MM.1S (cell line): ENCODE data around the gene KANK4.

Experiments
- DNase-seq: peaks from one replicate; pipeline ENCODE4 v3.0.0-alpha.2; 2015
- H2AFZ ChIP-seq: fragments of 300-600 bp; sonication (generic); 2 replicates; pipeline ENCODE4 v1.6.0; 2016; ENCODE audit warnings: antibody characterized with exemption, low read length
- H3F3A ChIP-seq: fragments of 300-600 bp; sonication (generic); 2 replicates; pipeline ENCODE4 v1.6.1; 2016; ENCODE audit warnings: mild to moderate bottlenecking, antibody characterized with exemption, low read length, moderate library complexity, mixed read lengths; ENCODE audit not compliant: insufficient read depth
- H3K27ac ChIP-seq: fragments of 300-600 bp; sonication (generic); 2 replicates; pipeline ENCODE4 v1.5.1; 2016; ENCODE audit warnings: mild to moderate bottlenecking, low read length
- H3K27me3 ChIP-seq: fragments of 300-600 bp; sonication (generic); replicated peaks from 2 replicates; pipeline ENCODE4 v1.6.0; 2016; ENCODE audit warnings: low read length; ENCODE audit not compliant: insufficient read depth
- H3K36me3 ChIP-seq: fragments of 300-600 bp; sonication (generic); replicated peaks from 2 replicates; pipeline ENCODE4 v1.6.1; 2016; ENCODE audit warnings: mild to moderate bottlenecking, low read length, mixed read lengths; ENCODE audit not compliant: insufficient read depth
- H3K4me1 ChIP-seq: fragments of 300-600 bp; sonication (generic); 2 replicates; pipeline ENCODE4 v1.6.1; 2016; ENCODE audit warnings: low read length, mixed read lengths
- H3K4me2 ChIP-seq: fragments of 300-600 bp; sonication (generic); 2 replicates; pipeline ENCODE4 v1.6.0; 2016; ENCODE audit warnings: low read depth, low read length
- H3K4me3 ChIP-seq: fragments of 300-600 bp; sonication (generic); 2 replicates; pipeline ENCODE4 v1.5.1; 2016; ENCODE audit warnings: low read length, mixed read lengths
- H3K79me2 ChIP-seq: fragments of 300-600 bp; sonication (generic); 2 replicates; pipeline ENCODE4 v1.6.1; 2016; ENCODE audit warnings: mixed run types, low read length, mixed read lengths
- H3K9ac ChIP-seq: fragments of 300-600 bp; sonication (generic); 2 replicates; pipeline ENCODE4 v1.6.1; 2016; ENCODE audit warnings: low read length, mixed read lengths
- H3K9me2 ChIP-seq: fragments of 300-600 bp; sonication (generic); replicated peaks from 2 replicates; pipeline ENCODE4 v1.6.1; 2016; ENCODE audit warnings: mild to moderate bottlenecking, low read length, mixed read lengths; ENCODE audit not compliant: insufficient read depth
- H3K9me3 ChIP-seq: fragments of 300-600 bp; sonication (generic); replicated peaks from 2 replicates; pipeline ENCODE4 v1.6.1; 2016; ENCODE audit warnings: mild to moderate bottlenecking, low read length, mixed read lengths; ENCODE audit not compliant: insufficient read depth
- H4K20me1 ChIP-seq: fragments of 300-600 bp; sonication (generic); 2 replicates; pipeline ENCODE4 v1.6.1; 2016; ENCODE audit warnings: mild to moderate bottlenecking, low read length, moderate library complexity, mixed read lengths; ENCODE audit not compliant: insufficient read depth
- EZH2 ChIP-seq: fragments of 300-600 bp; sonication (generic); optimal IDR thresholded peaks from 2 replicates; pipeline ENCODE3; 2017; ENCODE audit warnings: low read depth, mild to moderate bottlenecking, antibody characterized with exemption, low read length, mixed read lengths
- EZH2phosphoT487 ChIP-seq: fragments of 300-600 bp; sonication (generic); IDR thresholded peaks from 2 replicates; pipeline ENCODE4 v1.6.1; 2018; ENCODE audit warnings: antibody characterized with exemption, low read length
- TF ChIP-seq, protein P1 (sequence below): fragments of 300-600 bp; sonication (generic); IDR thresholded peaks from 2 replicates; pipeline ENCODE4 v1.5.1; 2016; ENCODE audit warnings: antibody characterized with exemption, low read length, mixed read lengths

The KANK4 gene

GRCh38 chr1:62301726-62302390, 17.4 kb downstream of the KANK4 start:
- no peak for TF ChIP-seq EZH2phosphoT487
- TF ChIP-seq, protein P1, sequence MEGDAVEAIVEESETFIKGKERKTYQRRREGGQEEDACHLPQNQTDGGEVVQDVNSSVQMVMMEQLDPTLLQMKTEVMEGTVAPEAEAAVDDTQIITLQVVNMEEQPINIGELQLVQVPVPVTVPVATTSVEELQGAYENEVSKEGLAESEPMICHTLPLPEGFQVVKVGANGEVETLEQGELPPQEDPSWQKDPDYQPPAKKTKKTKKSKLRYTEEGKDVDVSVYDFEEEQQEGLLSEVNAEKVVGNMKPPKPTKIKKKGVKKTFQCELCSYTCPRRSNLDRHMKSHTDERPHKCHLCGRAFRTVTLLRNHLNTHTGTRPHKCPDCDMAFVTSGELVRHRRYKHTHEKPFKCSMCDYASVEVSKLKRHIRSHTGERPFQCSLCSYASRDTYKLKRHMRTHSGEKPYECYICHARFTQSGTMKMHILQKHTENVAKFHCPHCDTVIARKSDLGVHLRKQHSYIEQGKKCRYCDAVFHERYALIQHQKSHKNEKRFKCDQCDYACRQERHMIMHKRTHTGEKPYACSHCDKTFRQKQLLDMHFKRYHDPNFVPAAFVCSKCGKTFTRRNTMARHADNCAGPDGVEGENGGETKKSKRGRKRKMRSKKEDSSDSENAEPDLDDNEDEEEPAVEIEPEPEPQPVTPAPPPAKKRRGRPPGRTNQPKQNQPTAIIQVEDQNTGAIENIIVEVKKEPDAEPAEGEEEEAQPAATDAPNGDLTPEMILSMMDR = no peak
- TF ChIP-seq EZH2 = no peak
- Histone ChIP-seq H3K27me3 (no peaks in the 10 kb centered on the region), H3K36me3 (no peaks in the 10 kb centered on the region), H3K9me2 (no peaks in the 10 kb centered on the region), H3K79me2 (no peaks in the 10 kb centered on the region), H3K4me2 (no peak overlapping the region), H3K27ac (no peak overlapping the region), H3K4me3 (no peak overlapping the region), H4K20me1 (no peaks in the 10 kb centered on the region), H3K9ac (no peak overlapping the region), H3F3A (no peaks in the 10 kb centered on the region), H3K9me3 (no peaks in the 10 kb centered on the region), H3K4me1 (no peaks in the 10 kb centered on the region), H2AFZ (no peak overlapping the region)
- no peak for DNase-seq

DNA sequence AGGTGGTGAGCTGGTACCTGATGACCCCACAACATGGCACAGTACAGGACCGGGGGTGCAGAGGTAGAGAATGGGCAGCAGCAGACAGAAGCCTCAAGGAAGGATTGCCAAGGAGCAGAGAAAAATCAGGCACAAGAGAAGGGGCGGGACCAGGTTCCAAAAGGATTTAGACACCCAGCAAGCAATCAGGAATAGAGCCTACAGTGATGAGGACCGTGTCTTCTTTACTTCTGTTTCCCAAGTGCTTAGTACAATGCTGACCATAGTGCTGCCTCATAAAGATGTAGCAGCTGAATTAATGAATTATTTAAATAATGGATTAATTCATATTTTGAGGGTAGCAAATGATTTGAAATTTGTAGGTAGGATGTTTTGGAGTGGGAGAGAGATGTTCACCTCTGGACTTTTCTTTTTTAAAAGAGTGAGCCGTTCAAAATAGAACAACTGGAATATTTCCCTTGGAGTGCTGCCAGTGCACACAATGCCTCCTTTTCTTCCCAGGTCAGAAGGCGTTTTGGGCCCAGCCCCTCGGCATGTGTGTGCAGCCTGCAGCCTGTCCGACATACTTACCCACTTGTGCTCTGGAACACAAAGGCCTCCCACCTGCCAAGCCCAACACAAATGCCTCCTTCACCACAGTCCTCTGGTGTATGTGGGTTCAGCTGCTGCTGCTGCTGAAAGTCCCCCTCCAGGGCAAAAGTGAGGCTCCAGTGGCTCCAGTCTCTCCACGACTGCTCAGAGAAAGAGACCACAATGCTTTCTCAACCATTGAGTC, 19.6 kb downstream of the KANK4 start:
- no peak overlapping the region for H3K27ac ChIP-seq
- no peaks in the 10 kb centered on the region for H4K20me1 ChIP-seq
- no peaks in the 10 kb centered on the region for H3K4me1 ChIP-seq
- no peak overlapping the region for H3K4me2 ChIP-seq
- H3K4me3 ChIP-seq = no peak overlapping the region
- H3K9me3 ChIP-seq = no peaks in the 10 kb centered on the region
- H3K9me2 ChIP-seq = no peaks in the 10 kb centered on the region
- H3F3A ChIP-seq = no peaks in the 10 kb centered on the region
- H3K9ac ChIP-seq = no peak overlapping the region
- no peaks in the 10 kb centered on the region for H3K27me3 ChIP-seq
- H3K79me2 ChIP-seq = no peaks in the 10 kb centered on the region
- no peak for TF ChIP-seq EZH2phosphoT487
- TF ChIP-seq EZH2 = no peak
- TF ChIP-seq, protein P1 = no peak
- H3K36me3 ChIP-seq = no peaks in the 10 kb centered on the region
- no peak for DNase-seq
- H2AFZ ChIP-seq = no peak overlapping the region

DNA sequence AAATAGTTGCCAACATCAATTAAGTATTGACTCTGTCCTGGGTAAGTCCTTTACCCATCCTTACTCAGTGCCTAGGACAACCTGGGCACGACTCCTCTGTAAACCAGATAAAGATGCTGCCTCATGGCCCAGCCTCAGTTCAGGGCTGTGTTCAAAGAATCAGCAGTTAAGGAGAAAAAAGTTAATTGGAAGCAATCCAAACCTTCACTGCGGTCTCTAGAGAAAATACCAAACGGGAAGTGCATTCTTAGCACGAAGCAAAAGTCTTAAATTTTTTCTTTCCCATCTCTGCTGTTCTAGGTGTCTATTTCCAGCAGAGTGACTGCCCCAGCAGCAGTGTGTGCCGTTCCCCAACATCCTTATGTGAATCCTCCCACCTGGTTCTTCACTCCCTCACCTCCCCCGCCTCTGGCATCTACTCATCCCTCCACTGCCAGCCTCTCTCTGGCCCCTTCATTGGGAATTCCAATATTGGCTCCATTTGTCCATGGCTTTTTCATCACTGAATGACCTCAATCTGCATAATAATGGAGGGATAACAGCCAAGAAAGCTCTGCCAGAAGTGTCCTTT, 23.2 kb downstream of the KANK4 start:
- Histone ChIP-seq H3K4me1 (no peaks in the 10 kb centered on the region), H3F3A (no peaks in the 10 kb centered on the region), H4K20me1 (no peaks in the 10 kb centered on the region), H3K9ac (no peak overlapping the region), H3K27me3 (no peaks in the 10 kb centered on the region), H3K9me3 (no peaks in the 10 kb centered on the region), H3K79me2 (no peaks in the 10 kb centered on the region), H3K4me2 (no peak overlapping the region), H3K4me3 (no peak overlapping the region), H3K9me2 (no peaks in the 10 kb centered on the region), H2AFZ (no peak overlapping the region), H3K36me3 (no peaks in the 10 kb centered on the region), H3K27ac (no peak overlapping the region)
- no peak for TF ChIP-seq EZH2phosphoT487
- TF ChIP-seq, protein P1 = no peak
- no peak for TF ChIP-seq EZH2
- DNase-seq = no peak
